ENCODE results near the gene EFCAB10.
"Not testable (repeated sequence)": the region's sequence is repeated elsewhere in the genome, so short reads cannot be mapped to it uniquely, and the experiment has no call there.

EFCAB10 gene

GRCh38 chr7:105527737-105528136 lies 53.6 kb downstream of the EFCAB10 start:
- DNase-seq, result not testable (repeated sequence)

- no peak for DNase-seq
Measured at GRCh38 chr7:105524840-105525239, 56.5 kb downstream of the EFCAB10 start.

- not testable (repeated sequence) for DNase-seq
Measured at GRCh38 chr7:105524423-105524822, 56.9 kb downstream of the EFCAB10 start.

DNA sequence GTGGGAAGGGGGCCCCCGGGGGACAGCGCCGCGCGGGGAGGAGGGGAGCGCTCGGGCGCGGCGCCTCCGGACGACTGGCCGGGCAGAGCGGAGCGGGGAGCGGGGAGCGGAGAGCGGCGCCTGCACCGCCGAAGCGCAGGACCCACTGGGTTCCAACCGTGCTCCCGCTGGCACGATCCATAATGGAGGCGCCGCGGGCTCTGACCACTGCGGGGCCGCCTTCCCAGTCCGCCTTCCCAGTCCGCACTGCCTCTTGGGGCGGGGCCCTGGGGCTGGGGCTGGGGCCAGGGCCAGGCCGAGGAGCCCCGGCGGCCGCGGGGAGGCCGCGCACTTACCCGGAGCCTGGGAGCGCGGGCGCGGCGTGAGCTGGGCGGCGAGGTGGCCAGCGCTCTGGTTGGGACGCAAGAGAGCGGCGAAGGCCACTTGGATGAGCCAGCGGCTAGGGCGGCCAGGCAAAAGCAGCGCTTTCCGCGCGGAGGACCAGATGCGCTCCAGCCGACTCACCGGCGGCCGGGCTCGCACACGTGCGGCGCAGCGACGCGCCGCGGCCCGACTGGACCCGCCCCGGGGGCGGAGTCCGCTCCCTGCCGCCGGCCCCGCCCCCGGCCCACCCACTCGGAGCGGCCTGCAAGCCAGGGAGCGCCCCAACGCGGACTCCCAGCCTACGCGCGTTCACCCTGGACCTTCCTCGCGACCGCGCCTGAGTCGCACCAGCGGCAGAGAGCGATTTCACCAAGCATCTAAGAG lies 59.4 kb downstream of the EFCAB10 start, which contains the start of gene PUS7:
Gene PUS7 (minus strand): TSS at position 555 of the 747 bp plus-strand sequence. CDS start 13,759 bp downstream, outside the sequence.
- DNase-seq, result peak; percentile 68

DNA sequence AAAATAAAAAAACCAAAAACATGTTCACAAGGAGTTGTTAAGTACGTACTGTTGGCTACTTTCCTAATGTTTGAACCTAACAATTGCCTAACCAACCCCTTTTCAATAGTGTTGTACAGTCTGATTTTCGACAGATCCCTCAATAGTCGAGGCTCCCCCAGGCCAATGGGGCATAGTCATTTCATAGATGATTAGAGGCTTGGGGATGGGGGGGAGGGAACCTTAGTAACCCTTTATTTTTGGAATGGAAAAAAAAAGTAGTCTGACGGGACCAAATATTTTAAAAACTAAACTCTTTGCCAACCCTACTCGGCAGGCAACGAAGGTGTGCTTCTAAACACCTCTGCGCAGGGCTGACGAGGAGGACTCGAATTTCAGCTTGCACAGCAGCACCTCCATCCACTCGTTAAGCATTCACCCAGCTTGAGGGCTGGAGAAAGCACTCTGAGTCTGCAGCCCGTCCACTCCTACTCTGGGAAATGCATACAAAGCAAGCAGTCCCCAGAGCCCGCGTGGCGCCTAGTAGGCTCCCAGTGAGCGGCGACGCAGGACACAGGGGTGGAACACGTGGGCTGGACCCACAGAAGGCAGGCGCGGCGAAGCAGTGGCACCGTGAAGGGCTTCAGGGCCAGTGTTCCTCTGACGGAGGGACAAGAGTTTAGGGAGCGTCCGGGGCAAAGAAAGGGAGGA lies 60.1 kb downstream of the EFCAB10 start:
- DNase-seq, result peak; percentile 15

DNA sequence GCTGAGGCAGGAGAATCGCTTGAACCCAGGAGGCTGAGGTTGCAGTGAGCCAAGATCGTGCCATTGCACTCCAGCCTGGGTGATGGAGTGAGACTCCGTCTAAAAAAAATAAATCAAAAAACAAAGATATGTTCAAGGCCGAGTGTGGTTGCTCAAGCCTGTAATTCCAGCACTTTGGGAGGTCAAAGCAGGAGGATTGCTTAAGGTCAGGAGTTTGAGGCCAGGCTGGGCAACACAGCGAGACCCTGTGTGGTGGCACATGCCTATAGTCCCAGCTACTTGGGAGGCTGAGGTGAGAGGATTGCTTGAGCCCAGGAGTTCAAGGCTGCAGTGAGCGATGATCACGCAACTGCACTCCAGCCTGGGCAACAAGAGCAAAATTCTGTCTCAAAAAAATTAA lies 60.7 kb downstream of the EFCAB10 start:
- not testable (repeated sequence) for DNase-seq

GRCh38 chr7:105519353-105519752 lies 61.9 kb downstream of the EFCAB10 start:
- no peak for DNase-seq

DNA sequence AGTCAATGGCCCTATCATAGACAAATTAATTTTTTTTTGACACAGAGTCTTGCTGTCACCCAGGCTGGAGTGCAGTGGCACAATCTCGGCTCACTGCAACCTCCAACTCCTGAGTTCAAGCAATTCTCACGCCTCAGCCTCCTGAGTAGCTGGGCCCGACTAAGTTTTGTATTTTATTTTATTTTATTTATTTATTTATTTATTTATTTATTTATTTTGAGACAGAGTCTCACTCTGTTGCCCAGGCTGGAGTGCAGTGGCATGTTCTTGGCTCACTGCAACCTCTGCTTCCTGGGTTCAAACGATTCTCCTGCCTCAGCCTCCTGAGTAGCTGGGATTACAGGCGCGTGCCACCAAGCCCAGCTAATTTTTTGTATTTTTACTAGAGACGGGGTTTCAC lies 65.7 kb downstream of the EFCAB10 start:
- not testable (repeated sequence) for DNase-seq

Data from NCI-H510A (cell line).